HG03066 (cell line): ENCODE measurements around the gene BANF2.
"Not testable (repeated sequence)": the region's sequence is repeated elsewhere in the genome, so short reads cannot be mapped to it uniquely, and the experiment has no call there.

Source experiments
- ATAC-seq: cut with Tn5 transposase; IDR thresholded peaks from one replicate; pipeline ENCODE4 v1.9.1; 2021; ENCODE audit warnings: low read depth; ENCODE audit not compliant: unreplicated experiment

BANF2 gene

DNA sequence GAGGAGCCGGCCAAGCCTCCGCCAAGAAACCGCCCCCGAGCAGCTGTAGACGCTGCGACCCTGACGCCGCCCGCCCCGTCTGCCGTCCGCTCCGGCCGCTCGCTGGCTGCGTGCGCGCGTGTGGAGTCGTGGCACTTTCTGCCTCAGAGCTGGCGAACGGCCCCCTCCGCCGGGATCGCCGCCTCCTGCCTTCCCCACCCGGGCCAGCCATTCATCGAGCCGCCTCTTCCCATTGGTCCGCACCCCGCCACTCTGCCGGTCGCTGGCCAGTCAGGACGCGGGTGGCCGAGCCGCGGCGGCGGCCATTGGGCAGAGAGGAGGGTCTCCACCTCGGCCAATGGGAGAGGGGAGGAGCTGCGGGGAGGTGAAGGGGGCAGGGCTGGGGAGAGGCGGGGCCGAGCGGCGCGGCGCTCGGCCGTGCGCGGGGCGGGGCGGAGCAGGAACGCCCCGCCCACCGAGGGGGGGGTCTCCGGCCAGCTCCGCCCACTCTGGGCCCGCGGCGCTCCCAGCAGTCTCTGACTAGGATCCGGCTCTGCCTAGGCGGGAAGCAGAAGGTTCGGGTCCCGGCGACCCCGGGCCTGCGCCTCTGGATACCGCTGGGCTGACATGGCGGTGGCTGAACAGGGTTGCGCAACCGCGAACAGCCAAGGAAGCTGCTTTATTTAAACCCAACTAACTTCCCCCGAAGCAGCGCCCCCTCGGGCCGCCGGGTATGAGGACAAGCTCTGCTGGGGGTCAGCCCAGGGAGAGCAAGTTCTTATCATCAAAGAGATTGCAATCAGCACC is 17.5 kb upstream of the BANF2 start, which contains the start of gene RRBP1:
TSS of gene RRBP1 (minus strand) at position 140 of the 786 bp plus-strand sequence. CDS start 21,735 bp downstream, outside the sequence.
- peak; percentile 88 for ATAC-seq

DNA sequence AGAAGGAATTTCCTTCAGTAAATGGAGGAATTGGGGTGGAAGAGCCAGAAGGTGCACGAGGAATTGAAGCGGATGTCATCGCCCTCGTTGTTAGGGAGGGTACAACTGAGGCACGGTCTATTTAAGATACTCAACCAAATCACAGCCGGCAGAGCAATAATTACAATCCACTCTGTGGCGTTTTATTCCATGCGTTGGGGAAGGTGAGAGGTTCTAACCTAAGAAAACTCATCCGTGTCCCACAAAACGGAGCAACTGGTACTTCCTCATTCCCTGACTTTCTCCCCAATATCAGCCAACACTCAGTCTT is 16.9 kb upstream of the BANF2 start:
- ATAC-seq = no peak

DNA sequence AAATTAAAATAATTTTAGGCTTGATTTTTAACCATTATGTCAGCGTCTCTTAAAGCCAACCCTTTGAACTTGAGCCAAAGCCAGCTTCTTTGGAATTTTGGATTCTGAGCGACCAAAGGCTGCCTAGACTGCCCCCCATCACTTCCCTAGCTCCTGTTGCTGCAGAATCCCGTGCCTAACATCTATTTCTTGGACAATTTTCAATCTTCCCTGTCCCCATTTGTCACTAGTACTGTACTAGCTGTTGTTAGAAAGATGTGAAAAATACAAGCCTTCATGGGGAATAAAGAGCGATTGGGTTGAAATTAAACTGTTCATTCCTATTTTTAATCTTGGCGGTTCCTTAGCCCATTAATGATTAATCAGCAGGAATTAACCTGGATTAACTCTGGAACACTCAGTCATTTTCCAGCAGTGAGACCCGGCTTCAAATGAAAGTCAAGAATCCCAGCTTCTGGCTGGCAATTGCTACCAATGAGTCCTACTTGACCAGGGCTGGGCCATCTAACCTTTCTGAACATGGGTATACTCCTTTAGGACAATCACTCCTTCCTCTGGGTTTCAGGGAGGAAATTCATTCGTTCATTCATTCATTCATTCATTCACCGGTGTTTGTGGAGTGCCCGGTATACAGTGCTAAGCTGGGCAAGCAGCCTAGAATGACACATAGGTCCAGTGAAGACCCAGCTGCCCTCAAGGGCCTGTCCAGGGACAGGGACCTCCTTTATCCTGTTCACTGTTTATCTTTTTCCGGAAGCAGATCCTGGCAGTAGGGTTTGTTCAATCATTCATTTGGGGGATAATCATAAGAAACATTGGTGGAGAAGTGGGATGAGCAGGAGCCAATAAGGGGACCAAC is 16.3 kb upstream of the BANF2 start:
- ATAC-seq = no peak

DNA sequence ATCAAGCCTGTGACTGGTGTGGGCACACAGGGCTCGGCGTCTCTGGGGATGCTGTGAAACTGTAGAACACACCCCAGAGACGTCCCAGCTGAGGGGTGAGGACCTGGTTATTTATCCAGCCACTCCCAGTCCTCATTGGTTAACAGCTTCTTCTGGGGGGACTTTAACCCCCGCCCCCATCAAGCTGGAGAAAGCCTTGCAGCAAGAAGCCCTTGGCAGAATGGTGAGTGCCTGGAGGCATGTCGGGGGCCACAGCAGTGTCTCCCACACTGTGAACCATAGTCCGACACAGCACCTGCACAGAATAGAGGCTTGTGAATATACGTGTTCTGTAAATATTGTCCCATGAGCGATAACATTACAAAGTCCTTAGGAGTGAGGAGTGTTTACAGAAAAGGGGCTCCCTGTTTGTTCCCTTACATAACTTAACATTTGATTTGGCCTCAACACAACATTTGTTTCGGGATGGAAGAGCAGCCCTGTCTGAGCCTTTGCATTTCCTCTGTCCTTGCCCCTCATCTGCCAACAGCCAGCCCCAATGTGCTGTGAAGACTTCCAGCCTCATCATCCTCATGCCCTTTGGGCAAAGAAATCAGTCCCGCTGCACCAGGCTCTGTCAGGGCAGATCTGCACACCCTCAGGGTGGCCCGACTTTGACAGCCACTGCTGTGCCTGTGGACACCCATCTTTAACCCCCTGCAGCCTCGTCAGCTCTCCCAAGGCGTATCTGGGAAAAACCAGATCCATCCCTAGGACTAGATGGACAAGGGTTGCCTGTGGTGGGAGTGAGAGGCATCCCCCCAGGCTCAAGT is 15.5 kb upstream of the BANF2 start:
- no peak for ATAC-seq

DNA sequence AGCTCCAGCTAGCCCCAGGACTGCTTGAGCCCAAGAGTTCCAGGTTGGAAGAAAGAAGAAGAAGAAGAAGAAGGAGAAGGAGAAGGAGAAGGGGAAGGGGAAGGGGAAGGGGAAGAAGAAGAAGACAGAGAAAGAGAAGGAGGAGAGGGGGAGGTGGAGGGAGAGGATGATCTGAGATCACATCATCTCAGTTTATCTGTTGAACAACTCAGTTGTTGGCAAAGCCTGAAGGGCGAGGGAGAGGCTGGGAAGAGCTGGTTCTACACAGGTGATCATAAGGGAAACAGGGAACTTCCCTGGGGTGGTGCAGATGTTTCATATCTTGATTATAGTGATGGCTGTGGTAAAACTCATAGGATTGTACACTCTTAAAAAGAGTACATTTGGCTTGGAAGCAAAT is 14.6 kb upstream of the BANF2 start:
- ATAC-seq = no peak

DNA sequence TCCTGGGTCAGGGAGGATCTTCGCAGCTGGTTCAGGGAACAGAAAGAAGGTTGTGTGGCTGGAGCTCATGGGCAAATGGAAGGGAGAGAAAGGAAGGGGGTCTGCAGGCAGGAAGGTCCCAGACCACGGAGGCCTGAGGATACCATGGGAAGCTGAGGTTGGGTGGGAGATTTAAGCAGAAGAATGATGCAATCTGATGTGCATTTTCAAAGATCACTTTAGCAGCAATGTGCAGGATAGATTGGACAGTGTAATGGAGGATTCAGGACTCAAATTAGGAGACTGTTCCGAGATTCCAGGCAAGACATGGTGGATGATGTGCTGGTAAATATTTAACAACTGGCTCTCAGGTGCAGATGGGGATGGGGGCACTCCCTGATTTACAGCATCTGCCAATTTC is 12.0 kb upstream of the BANF2 start:
- no peak for ATAC-seq

DNA sequence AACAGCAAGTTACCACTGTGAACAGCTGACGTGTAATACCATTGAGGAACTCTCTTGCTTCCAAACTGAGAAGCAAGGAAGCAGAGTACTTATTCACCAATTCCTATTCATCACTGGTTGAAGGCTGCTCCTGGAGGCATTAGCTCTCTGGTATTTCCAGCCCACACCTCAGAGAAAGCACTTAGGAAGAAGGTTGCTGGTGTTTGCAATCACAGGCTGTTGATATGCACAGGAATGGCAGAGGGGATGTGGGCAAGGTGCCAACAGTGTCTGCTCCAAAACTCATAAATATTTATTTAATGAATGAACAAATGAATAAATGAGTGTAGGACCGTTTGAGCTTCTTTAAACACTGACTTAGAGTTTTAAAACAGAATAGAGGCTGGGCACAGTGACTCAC is 10.8 kb upstream of the BANF2 start:
- ATAC-seq = no peak

DNA sequence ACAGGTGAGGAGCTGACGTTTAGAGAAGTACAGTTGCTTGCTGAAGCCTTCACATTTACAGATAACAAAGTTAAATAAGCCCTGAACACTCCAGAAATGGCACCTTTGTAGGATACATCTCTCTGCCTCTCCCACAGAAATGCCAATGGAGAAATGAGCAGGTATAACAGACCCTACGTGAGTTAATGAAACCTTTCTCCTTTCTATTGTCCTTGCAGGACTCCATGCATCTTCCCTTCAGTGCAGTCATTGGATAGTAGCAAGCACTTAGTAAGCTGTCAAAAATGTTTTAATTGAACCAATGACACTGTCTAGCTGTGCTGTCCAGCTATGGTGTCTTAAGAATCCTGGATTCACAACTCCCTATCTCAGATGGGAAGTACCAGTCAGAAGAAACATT is 9.6 kb upstream of the BANF2 start:
- ATAC-seq = no peak

DNA sequence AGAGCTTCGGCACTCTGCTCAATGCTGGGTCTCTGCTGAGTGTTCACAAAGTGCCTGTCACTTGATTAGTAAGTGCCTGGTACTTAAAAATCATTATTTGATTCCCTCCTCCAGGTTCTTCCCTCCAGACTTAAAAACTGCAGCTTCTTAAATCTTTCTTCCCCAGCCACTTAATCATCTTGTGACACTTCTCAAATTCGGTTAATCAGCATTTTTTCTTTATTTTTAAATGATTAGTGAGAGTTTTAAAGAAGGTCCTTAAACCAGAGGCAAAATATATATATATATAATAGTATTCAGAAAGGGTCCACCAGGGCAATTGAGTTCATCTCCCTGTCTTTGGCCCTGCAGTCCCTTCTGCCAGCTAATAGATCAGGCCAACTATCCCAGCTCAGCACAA is 8.0 kb upstream of the BANF2 start:
- no peak for ATAC-seq

DNA sequence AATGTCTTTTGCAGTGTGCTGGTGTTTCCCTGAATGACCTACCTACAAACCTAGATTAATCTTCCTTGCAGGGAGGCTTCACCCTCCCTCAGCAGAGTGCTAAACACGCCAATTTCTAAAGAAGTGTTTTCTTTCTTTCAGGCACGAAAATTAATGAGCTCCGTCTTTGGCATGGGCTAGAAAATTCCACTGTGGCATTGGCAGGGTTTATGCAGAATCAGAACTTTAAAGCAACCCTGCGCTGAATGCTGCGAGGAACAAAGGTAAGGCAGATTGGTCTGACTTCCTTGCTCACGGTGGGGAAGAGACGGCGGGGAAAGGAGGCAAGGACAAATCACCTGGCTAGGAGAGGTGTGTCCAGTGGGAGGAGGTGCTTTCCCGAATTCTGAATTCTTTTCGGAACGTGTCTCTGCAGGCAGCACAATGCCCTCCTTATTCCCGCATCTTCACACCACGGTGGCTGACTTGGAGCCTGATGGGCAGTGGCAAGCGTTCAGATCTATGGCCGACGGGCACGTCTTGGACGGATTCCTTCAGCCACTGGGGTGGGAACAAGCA is 6.2 kb upstream of the BANF2 start:
- no peak for ATAC-seq

DNA sequence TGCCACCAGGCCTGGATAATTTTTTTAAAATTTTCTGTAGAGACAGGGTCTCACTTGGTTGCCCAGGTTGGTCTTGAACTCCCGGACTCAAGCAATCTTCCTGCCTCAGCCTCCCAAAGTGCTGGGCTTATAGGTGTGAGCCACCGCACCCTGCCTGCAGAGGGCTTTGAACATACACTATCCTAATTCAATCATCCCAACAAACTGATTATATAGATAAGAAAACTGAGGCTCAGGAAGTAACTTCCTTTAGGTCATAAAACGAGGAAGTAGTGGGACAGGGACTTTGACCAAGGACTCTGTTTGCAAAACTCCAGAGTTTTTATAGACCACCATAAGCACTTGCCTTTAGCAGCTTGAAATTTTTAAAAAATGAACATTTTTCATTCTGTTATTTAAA is 5.0 kb upstream of the BANF2 start:
- no peak for ATAC-seq

DNA sequence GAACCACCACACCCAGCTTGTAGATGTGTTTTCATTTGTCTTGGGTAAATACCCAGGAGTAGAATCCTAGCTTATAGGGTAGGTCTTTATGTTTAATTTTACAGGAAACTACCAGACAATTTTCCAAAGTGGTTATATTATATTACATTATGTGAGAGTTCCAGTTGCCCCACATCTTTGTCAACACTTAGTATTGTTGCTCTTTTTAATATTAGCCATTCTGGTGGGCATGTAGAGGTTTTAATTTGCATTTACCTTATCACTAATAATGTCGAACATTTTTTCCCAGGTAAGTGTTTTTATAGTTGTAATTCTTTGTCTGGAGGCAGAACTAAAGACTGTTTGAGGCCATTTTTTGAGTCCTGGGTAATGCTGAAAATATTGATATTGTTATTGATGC is 3.5 kb upstream of the BANF2 start:
- ATAC-seq = no peak

DNA sequence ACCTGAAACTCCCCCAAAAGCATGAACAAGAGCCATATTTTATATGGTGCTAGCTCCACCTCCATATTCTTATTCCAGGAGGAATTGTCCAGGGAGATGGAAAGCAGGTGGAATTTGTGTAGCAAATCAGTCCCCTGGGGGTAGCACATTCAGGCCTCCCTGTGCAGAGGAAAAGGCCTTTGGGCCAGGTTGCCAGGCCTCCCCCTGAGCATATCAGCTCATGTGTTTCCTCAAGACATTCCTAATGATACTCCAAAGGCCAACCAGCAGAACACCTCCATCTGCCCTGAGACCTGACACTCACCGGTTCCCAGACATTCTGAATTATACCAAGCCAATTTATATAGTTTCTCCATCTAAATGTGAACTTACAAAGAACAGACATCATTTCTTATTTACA is 2.6 kb upstream of the BANF2 start:
- no peak for ATAC-seq

DNA sequence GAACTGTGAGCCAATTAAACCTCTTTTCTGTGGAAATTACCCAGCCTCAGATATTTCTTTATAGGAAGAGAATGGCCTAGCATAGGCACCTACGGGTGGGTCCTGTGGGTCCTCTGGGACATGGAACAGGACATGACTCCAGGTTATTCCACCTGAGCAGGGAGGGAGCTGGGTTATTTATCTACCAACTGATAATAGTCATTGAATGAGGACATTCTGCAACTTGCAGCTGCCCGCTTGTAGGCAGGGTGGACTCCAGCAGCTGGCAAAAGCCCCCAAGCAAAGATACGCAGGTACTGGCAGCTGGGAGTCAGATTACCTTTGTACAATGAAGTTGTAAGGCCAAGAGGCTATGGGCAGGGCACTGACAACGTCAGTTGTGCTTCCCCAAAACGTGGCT is 1.4 kb upstream of the BANF2 start:
- ATAC-seq = no peak

DNA sequence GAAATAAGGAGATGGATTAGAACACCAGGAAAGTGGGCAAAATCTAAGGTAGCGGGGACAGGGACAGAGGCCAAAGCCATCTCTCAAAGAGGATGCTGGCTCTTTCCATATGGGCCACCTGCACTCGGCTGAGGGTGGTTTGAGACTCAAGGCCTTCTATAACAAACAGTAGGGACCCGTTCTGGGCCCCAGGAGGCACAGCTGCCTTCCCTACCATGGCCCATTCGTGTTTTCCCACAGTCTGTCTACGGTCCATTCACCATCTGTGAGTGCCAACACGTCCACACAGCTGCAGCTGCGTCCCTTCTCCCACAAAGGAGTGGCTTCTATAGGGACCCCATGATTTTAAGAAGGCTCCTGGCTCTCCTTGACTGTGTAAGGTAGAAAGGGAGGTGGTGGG is 871 bp downstream of the BANF2 start:
- no peak for ATAC-seq

DNA sequence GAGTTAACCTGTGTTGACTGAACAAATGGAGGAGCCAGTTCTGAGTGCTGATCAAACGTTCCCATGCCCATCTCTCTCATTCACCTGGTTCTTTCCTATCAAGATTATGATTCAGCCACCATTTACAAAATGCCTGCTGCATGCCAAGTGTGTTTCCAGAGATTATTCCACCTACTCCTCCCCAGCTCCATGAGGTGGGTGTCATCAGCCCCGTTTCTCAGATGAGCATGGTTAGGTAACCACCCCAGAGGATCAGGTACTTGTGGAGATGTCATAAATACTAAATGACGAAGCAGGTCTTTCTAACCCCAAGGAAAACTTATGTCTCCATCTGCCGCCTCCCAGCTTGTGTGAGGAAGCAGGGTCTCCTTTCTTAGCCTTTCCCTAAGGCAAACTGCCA is 2.1 kb downstream of the BANF2 start:
- ATAC-seq = no peak

DNA sequence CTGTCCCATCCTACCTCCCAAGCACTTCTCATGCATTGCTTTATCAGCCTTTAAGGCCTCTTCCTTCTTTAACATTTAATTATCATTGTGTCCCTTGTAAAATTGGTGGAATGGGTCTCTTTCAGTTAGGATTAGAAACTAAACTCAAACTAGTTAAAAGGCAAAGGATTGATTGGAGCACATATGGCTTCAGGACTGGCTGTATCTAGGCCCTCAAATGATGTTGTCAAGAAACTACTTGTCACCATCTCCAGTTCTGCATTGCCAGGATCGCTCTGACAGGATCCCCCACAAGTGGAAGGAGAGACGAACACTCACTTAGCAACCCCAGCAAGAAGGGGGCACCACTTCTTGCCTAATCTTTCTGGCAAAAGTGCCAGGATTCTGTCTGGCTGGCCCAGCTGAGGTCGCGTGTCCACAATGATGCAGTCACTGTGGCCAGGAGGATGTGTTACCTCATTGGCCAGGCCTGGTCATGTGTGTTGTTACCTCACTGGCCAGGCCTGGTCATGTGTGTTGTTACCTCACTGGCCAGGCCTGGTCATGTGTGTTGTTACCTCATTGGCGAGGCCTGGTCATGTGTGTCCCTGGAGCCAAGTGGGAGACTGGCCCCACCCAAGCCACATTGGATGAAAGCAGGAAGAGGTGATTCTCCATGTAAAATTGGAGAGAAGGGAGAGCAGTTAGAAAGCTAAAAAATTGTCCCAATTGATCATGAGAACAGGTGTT is 5.0 kb downstream of the BANF2 start:
- no peak for ATAC-seq

DNA sequence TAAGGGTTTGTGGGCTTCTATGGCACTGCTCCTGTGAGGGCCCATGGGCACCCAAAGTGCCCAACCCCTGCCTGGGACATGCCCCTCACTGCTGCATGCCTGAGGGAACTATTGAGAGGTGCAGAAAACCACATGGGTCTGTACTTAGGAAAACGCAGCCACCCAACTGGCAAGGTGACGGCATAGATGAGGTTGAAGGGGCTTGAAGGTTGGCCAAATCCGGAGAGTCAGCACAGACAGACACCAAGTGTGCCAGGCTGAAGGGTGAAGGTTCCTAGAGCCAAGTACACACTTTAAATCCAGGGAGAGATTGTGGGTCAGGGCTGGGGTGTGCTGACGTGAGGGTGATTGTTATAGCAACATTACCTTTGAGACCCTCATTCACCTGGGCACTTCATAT is 6.2 kb downstream of the BANF2 start:
- ATAC-seq = no peak

DNA sequence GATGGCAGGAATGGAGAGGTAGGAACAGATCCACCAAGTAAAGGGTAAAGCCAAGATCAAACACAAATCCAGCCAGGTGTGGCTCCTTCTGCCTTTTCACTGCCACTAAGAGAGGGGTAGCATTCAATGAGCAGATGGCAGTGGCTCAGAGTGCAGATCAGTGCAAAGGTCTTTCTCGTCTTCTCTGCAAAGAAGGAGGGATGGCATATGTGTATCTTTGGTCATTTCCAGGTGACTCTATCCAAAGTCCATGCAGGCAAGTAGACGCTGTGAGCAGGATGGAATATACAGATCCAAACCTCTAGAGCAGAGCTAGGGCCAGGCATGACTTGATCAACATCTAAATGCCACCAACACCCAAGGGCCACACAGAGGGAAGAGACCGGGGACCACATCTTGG is 6.9 kb downstream of the BANF2 start:
- no peak for ATAC-seq

DNA sequence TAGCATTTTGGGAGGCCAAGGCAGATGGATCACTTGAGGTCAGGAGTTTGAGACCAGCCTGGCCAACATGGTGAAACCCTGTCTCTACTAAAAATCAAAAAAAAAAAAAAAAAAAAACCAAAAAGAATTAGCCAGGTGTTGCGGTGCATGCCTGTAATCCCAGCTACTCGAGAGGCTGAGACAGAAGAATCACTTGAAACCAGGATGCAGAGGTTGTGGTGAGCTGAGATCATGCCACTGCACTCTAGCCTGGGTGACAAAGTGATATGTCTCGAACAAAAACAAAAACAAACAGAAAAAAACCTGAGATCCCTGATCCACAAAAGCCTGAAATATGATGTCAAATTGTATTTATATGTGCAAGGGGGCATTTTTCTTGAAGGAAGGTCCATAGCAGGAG is 8.2 kb downstream of the BANF2 start:
- ATAC-seq = not testable (repeated sequence)
